Sigmoid colon (tissue), 7 donors: ENCODE results near the gene BNIP2. TPM values are rescaled to one million over a fixed set of nuclear protein-coding genes. Genes with fewer than 3 reads are reported as not detected.
A peak's percentile ranks its signal among the peaks of the same experiment; 100 is the strongest.

Experiments
- DNase-seq: peaks from one replicate; pipeline ENCODE4 v3.0.0-alpha.2; 2019
- H3K27ac ChIP-seq, 4 donors: fragments of 200-600 bp; sonication (generic); one replicate each; pipeline ENCODE4 v1.5.1; 2016 to 2019; ENCODE audit warnings: mild to moderate bottlenecking in 1 of 4
- H3K27me3 ChIP-seq, 3 donors: fragments of 200-600 bp; sonication (generic); one replicate each; pipeline ENCODE4 v1.5.1; 2019; ENCODE audit warnings: mild to moderate bottlenecking in 1 of 3
- H3K36me3 ChIP-seq, 4 donors: fragments of 200-600 bp; sonication (generic); one replicate each; pipeline ENCODE4 v1.5.1; 2016 to 2019
- H3K4me1 ChIP-seq, 4 donors: fragments of 200-600 bp; sonication (generic); one replicate each; pipeline ENCODE4 v1.5.1; 2017 to 2019
- H3K4me3 ChIP-seq, 4 donors: fragments of 200-600 bp; sonication (generic); one replicate each; pipeline ENCODE4 v1.5.1; 2017 to 2019; ENCODE audit warnings: mild to moderate bottlenecking in 2 of 4, moderate library complexity in 1 of 4
- H3K9me3 ChIP-seq, 4 donors: fragments of 200-600 bp in 3 of 4; sonication (generic) in 3 of 4; one replicate each; pipeline versions ENCODE4 v1.5.1 to v1.6.1; 2013 to 2019
- EP300 ChIP-seq, 4 donors: sonication (generic); formaldehyde crosslinking; IDR thresholded peaks; one replicate each; pipeline ENCODE4 v1.6.1; 2017; ENCODE audit warnings: antibody characterized with exemption in 4 of 4
- POLR2A ChIP-seq, 2 donors: fragments of 450-650 bp; IDR thresholded peaks; one replicate each; pipeline ENCODE4 v1.6.1; 2016; ENCODE audit warnings: antibody characterized with exemption in 2 of 2, mild to moderate bottlenecking in 2 of 2, moderate library complexity in 2 of 2
- POLR2AphosphoS5 ChIP-seq, 4 donors: sonication (generic); formaldehyde crosslinking; IDR thresholded peaks; one replicate each; pipeline ENCODE4 v1.6.1; 2017; ENCODE audit warnings: antibody characterized with exemption in 4 of 4
- WGBS, 2 donors: extraction: QIAGEN DNeasy Blood & Tissue Kit; methylation state at CpG; one replicate each; pipeline ENCODE4 v1.1.7; 2013; 5-methylcytosine and 5-hydroxymethylcytosine counted together
- intact Hi-C: fragments of 100-400 bp; cut with DNase I; formaldehyde crosslinking; loops from one replicate; pipeline ENCODE4 v1.15.1; 2023
- polyA plus RNA-seq, 3 donors: library from polyadenylated mRNA; stranded (reverse); fragments of 200-250 nt; gene quantifications; one replicate each; pipeline ENCODE4 v1.2.3, GENCODE V29; 2013
- total RNA-seq, 4 donors: library from RNA; depleted of rRNA; stranded (reverse); fragments of >200 nt; gene quantifications; one replicate each; pipeline ENCODE4 v1.1.0, GENCODE V29; 2016
- TF ChIP-seq, protein P1 (sequence below), 4 experiments: fragments of 450-650 bp in 3 of 4; fragments of 200-600 bp in 1 of 4; IDR thresholded peaks; one replicate each; pipeline ENCODE4 v1.5.1; 2016 to 2019; ENCODE audit warnings: antibody characterized with exemption in 4 of 4, mild to moderate bottlenecking in 3 of 4, moderate library complexity in 2 of 4
- donor health status: healthy with polysubstance abuse.
- donor health status: Bipolar disorder and iron deficiency.
- donor health status: healthy.

BNIP2 gene
- total and polyA plus RNA-seq, 7 donors, result 28.8 to 199 (median 115) TPM

DNA sequence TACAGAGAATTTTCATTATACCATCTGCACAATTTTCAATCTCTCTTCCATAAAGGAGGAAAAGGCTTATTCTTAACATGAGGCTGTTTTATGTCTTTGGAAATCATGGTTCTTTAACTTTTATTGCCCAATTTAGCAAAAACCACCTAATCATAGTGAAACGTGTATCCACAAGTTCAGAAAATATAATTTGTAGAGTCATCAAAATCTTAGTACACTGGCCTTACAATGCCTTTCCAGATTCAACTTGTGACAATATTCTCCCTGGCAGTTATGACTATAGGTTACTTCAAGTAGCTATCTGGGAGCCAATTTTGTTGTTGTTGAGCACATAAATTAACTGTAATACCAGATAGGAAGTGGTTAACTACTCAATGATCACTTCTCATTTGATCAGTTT lies 10.9 kb downstream of the BNIP2 start:
- H3K4me1 ChIP-seq, result no peaks in the 10 kb centered on the region
- no peak overlapping the region for H3K4me3 ChIP-seq
- TF ChIP-seq EP300 (IDR thresholded peaks at IDR 0.05) (no peak), POLR2A (IDR thresholded peaks at IDR 0.05) (no peak), POLR2AphosphoS5 (IDR thresholded peaks at IDR 0.05) (no peak)
- TF ChIP-seq, protein P1, sequence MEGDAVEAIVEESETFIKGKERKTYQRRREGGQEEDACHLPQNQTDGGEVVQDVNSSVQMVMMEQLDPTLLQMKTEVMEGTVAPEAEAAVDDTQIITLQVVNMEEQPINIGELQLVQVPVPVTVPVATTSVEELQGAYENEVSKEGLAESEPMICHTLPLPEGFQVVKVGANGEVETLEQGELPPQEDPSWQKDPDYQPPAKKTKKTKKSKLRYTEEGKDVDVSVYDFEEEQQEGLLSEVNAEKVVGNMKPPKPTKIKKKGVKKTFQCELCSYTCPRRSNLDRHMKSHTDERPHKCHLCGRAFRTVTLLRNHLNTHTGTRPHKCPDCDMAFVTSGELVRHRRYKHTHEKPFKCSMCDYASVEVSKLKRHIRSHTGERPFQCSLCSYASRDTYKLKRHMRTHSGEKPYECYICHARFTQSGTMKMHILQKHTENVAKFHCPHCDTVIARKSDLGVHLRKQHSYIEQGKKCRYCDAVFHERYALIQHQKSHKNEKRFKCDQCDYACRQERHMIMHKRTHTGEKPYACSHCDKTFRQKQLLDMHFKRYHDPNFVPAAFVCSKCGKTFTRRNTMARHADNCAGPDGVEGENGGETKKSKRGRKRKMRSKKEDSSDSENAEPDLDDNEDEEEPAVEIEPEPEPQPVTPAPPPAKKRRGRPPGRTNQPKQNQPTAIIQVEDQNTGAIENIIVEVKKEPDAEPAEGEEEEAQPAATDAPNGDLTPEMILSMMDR (IDR thresholded peaks at IDR 0.05), result no peak
- intact Hi-C loops, result no loop called here
- H3K9me3 ChIP-seq, result no peaks in the 10 kb centered on the region
- H3K36me3 ChIP-seq, result peaks cover 11 to 92% (median 51%) of the 10 kb centered on the region in 4 donors
- DNase-seq, result no peak
- H3K27ac ChIP-seq, result no peak overlapping the region
- WGBS, 2 donors, result 54 to 68% methylated on average over 1 of the region's 1 CpG
- H3K27me3 ChIP-seq, result no peaks in the 10 kb centered on the region

DNA sequence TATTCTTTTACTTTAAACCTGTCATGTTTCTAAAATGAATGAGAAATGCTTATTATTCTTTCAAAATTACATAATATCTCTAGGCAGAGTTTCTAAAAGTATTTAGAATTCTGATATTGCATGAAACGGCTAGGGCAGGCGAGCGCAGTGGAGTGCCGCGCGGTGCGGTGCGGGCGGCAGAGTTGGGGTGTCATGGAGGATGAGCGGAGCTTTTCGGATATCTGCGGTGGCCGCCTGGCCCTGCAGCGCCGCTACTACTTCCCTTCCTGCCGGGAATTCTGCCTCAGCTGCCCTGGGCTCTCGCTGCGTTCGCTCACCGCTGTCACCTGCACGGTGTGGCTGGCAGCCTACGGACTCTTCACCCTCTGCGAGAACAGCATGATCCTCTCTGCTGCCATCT lies 12.6 kb downstream of the BNIP2 start:
- peaks cover 11 to 100% (median 57%) of the 10 kb centered on the region in 4 donors for H3K36me3 ChIP-seq

GRCh38 chr15:59674361-59674877 lies 14.7 kb downstream of the BNIP2 start:
- peaks cover 11 to 100% (median 56%) of the 10 kb centered on the region in 4 donors for H3K36me3 ChIP-seq
- TF ChIP-seq, protein P1 (IDR thresholded peaks at IDR 0.05), result no peak
- no peak for TF ChIP-seq EP300 (IDR thresholded peaks at IDR 0.05)
- no peak for TF ChIP-seq POLR2A (IDR thresholded peaks at IDR 0.05)
- no peak for TF ChIP-seq POLR2AphosphoS5 (IDR thresholded peaks at IDR 0.05)
- no peak overlapping the region for H3K4me3 ChIP-seq
- no peaks in the 10 kb centered on the region for H3K9me3 ChIP-seq
- intact Hi-C loops, result no loop called here
- 96 to 97% methylated on average over 3 of the region's 3 CpGs for WGBS, 2 donors
- DNase-seq, result no peak
- no peak overlapping the region for H3K27ac ChIP-seq
- H3K4me1 ChIP-seq, result no peaks in the 10 kb centered on the region
- H3K27me3 ChIP-seq, result no peaks in the 10 kb centered on the region

More for the DNA sequence above, 12.6 kb downstream of the BNIP2 start:
- no peak for DNase-seq
- H3K4me1 ChIP-seq, result no peaks in the 10 kb centered on the region
- no peak overlapping the region for H3K27ac ChIP-seq
- intact Hi-C loops, result no loop called here
- no peaks in the 10 kb centered on the region for H3K9me3 ChIP-seq
- H3K27me3 ChIP-seq, result no peaks in the 10 kb centered on the region
- no peak overlapping the region for H3K4me3 ChIP-seq
- TF ChIP-seq POLR2A (IDR thresholded peaks at IDR 0.05) (no peak), EP300 (IDR thresholded peaks at IDR 0.05) (no peak), POLR2AphosphoS5 (IDR thresholded peaks at IDR 0.05) (no peak)
- TF ChIP-seq, protein P1 (IDR thresholded peaks at IDR 0.05), result no peak
- 97 to 98% methylated on average over 23 of the region's 23 CpGs for WGBS, 2 donors

DNA sequence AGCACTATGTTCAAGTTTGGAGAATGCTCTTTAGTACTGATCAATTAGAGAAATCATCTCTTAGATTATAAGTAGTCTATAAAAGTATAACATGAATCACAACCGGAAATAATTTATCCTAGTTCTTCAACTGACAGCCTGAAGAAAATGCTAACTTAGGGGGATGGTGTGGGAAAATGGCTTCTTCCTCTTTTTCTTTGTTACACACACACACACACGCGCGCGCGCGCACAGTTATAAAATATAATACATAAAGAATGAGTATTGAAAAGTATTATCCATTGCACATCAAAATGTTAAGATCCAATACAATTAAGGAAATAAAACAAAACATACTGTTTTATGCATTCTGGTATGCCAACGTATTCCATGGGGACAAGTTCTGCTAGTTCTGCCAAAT lies 20.6 kb downstream of the BNIP2 start:
- Histone ChIP-seq H3K27ac (no peak overlapping the region), H3K4me1 (no peaks in the 10 kb centered on the region), H3K27me3 (no peaks in the 10 kb centered on the region), H3K9me3 (no peaks in the 10 kb centered on the region), H3K4me3 (no peak overlapping the region), H3K36me3 (peaks cover 0 to 96% (median 37%) of the 10 kb centered on the region in 4 donors)
- no peak for DNase-seq
- intact Hi-C loops, result no loop called here
- WGBS, 2 donors, result 85 to 86% methylated on average over 8 of the region's 8 CpGs
- no peak for TF ChIP-seq POLR2A (IDR thresholded peaks at IDR 0.05)
- TF ChIP-seq POLR2AphosphoS5 (IDR thresholded peaks at IDR 0.05), result no peak
- TF ChIP-seq, protein P1 (IDR thresholded peaks at IDR 0.05), result no peak
- no peak for TF ChIP-seq EP300 (IDR thresholded peaks at IDR 0.05)

DNA sequence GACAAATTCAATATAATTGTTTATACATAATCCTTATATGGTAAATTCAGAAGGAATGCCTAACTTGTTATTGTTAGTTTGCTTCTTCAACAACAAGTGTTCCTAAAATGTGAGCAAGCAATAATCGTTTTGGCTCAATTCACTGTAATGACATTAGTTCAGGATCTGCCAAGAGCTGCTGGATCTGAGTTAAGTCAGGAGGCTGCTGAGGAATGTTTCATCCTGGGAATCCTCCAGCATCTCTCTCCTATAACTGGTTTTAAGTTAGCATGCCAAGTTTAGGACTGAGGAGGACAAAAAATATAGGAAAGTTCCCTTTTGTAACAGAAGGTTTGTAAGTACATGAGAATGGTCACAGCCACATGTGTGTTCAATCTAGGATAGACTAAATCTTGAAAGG lies 26.9 kb downstream of the BNIP2 start:
- H3K4me1 ChIP-seq, result peaks cover 0 to 20% (median 13%) of the 10 kb centered on the region in 4 donors
- 44 to 60% methylated on average over 1 of the region's 1 CpG for WGBS, 2 donors
- no peak overlapping the region for H3K4me3 ChIP-seq
- intact Hi-C loops, result no loop called here
- TF ChIP-seq, protein P1 (IDR thresholded peaks at IDR 0.05), result no peak
- TF ChIP-seq POLR2A (IDR thresholded peaks at IDR 0.05) (no peak), EP300 (IDR thresholded peaks at IDR 0.05) (no peak), POLR2AphosphoS5 (IDR thresholded peaks at IDR 0.05) (peak in 2 of 4 donors; percentile 15 to 32)
- peaks cover 0 to 50% (median 5%) of the 10 kb centered on the region in 4 donors for H3K36me3 ChIP-seq
- H3K27ac ChIP-seq, result peak overlapping the region; percentile 23 to 52 (median 46)
- DNase-seq, result no peak
- H3K9me3 ChIP-seq, result no peaks in the 10 kb centered on the region
- no peaks in the 10 kb centered on the region for H3K27me3 ChIP-seq
